B cell (primary cell): Measurements from ENCODE around the gene RUFY1.

Source experiments
- EZH2 ChIP-seq: IDR thresholded peaks from 2 replicates; pipeline ENCODE4 v1.6.1; 2012; ENCODE audit warnings: borderline replicate concordance, low read depth, mild to moderate bottlenecking, moderate library complexity, low read length; ENCODE audit not compliant: insufficient read depth, poor library complexity, severe bottlenecking
- TF ChIP-seq, protein P1 (sequence below): fragments of 200-600 bp; IDR thresholded peaks from one replicate; pipeline ENCODE4 v1.8.0; 2022; ENCODE audit warnings: antibody characterized with exemption, mild to moderate bottlenecking

DNA sequence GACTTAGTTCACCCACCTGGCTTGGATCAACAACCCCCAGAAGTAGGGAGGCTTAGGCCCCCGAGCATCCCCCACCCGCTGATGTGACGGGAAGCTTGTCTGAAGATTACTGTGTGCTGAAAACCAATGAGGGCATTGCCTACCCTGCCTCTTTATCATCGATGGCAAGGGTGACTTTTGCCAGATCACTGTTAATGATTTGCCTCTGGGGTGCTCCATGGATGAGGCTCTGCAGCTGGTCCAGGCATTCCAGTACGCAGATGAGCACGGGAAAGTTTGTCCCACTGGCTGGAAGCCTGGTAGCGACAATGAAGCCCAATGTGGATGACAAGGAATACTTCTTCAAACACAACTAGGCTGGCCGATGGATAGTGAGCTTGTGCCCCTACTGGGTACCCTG lies 22.0 kb downstream of the RUFY1 start:
- TF ChIP-seq, protein P1, sequence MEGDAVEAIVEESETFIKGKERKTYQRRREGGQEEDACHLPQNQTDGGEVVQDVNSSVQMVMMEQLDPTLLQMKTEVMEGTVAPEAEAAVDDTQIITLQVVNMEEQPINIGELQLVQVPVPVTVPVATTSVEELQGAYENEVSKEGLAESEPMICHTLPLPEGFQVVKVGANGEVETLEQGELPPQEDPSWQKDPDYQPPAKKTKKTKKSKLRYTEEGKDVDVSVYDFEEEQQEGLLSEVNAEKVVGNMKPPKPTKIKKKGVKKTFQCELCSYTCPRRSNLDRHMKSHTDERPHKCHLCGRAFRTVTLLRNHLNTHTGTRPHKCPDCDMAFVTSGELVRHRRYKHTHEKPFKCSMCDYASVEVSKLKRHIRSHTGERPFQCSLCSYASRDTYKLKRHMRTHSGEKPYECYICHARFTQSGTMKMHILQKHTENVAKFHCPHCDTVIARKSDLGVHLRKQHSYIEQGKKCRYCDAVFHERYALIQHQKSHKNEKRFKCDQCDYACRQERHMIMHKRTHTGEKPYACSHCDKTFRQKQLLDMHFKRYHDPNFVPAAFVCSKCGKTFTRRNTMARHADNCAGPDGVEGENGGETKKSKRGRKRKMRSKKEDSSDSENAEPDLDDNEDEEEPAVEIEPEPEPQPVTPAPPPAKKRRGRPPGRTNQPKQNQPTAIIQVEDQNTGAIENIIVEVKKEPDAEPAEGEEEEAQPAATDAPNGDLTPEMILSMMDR: no peak
- no peak for TF ChIP-seq EZH2
